Activated CD4-positive, alpha-beta T cell treated with anti-CD3 and anti-CD28 coated beads for 24 hours (primary cell): ENCODE results near the gene NUCKS1.

Experiments used
- DNase-seq, 2 donors: peaks; one replicate each; pipeline ENCODE4 v3.0.0-alpha.2; 2020; ENCODE audit warnings: low read depth in 2 of 2

NUCKS1 gene

GRCh38 chr1:205770618-205771017 lies 20.6 kb upstream of the NUCKS1 start:
- DNase-seq: no peak

- no peak for DNase-seq
These were observed 19.8 kb upstream of the NUCKS1 start for GRCh38 chr1:205769641-205770365.

GRCh38 chr1:205767248-205767647 lies 17.3 kb upstream of the NUCKS1 start:
- no peak for DNase-seq

GRCh38 chr1:205766570-205766969 lies 16.6 kb upstream of the NUCKS1 start:
- no peak for DNase-seq

GRCh38 chr1:205766038-205766437 lies 16.1 kb upstream of the NUCKS1 start:
- no peak for DNase-seq

GRCh38 chr1:205764578-205764977 lies 14.6 kb upstream of the NUCKS1 start:
- no peak for DNase-seq

DNA sequence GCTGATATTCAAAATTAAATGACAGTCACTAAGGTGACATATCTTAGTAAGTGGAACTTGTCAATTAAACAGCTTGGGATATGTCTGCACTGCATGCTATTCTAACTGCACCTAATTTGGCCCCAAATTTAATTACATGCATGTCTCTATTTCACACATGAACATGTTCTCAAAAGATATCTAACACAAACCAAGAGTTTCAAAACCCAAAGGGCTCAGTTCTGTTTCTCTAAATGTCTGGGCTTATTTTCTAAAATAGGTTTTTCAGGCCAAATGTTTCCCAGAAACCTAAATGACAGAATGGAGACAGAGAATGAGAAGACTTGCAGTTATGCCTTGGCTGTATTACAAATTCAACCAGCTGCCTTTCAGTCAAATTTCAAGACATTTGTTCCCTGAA lies 14.0 kb upstream of the NUCKS1 start:
- no peak for DNase-seq

DNA sequence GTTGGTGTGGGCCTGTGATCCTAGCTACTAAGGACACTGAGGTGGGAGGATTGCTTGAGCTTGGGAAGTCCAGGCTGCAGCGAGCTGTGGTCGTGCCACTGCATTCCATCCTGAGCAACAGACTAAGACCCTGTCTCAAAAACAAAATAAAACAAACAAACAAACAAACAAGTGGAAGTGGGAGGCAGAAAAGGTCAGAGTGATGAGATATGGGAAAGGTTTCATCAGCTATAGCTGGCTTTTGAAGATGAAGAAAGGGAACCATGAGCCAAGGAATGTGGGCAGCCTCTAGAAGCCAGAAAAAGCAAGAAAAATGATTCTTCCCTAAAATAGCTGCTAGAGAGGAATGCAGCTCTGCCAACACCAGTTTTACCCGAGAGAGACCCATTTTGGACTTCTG lies 10.6 kb upstream of the NUCKS1 start:
- DNase-seq: no peak

- no peak for DNase-seq
These were observed 6.6 kb upstream of the NUCKS1 start for GRCh38 chr1:205756552-205756951.

DNA sequence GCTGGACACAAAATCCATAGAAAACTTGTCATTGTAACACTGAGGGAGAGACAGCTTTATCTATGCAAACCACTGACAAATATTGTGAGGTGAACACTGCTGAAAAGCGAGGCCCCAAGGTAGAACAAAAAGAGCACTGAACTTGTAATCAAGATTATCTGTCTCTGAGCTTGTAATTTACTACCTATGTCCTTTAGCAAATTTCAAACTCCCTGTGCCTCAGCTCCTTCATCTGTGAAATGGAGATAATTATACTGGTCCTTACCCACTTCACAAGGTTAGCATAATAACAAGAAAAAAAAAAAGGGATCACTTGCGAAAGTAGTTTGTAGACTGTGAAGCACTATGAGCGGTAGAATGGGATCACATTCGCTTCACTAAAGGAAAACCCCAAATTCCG lies 4.9 kb upstream of the NUCKS1 start:
- no peak for DNase-seq

GRCh38 chr1:205751036-205751651 lies 1.2 kb upstream of the NUCKS1 start:
- DNase-seq: no peak

GRCh38 chr1:205749234-205750137 lies 496 bp downstream of the NUCKS1 start:
- DNase-seq: peak; percentile 91 to 94

DNA sequence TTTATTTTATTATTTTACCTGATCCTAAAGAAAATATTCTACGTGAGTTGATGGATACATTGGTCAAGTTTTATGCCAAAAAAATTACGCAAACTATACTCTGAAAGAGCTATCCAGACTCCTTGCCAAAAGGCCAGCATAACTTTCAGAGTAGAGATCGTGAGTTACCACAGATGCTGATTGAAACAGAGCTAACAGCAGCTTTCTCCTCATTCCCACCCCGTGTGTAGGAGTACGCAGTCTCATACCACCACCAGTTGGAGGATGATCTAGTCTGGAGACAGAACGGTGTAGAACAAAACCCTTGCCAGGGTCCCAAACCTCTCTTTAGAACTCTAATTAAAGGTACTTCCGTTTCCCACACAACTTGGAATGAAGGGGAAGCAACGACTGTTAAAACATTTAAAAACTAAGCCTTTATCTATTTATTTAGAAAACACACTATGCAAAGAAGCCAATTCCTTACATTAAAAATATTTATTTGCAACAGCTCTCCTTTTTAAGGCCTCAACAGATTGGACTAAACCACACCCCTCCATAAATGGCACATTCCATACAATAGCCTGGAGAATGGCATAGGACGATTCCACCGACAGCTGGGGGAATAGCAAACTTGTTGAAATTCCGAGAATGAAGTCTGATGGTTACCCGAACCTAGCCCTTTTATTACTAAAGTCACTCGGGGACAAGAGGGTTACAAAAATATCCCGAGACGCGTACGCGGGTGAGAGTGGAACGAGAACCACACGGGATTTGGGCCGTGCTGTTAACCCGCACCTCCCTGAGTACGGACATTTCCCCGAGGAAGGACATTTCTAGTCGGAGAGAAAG lies 1.4 kb downstream of the NUCKS1 start:
- peak in 1 of 2 donors; percentile 23 for DNase-seq

- no peak for DNase-seq
These were observed 3.1 kb downstream of the NUCKS1 start for GRCh38 chr1:205746757-205747412.

GRCh38 chr1:205744403-205744802 lies 5.6 kb downstream of the NUCKS1 start:
- DNase-seq: no peak

- no peak for DNase-seq
These were observed 6.0 kb downstream of the NUCKS1 start for GRCh38 chr1:205743977-205744376.

GRCh38 chr1:205741681-205742080 lies 8.3 kb downstream of the NUCKS1 start:
- DNase-seq: no peak

DNA sequence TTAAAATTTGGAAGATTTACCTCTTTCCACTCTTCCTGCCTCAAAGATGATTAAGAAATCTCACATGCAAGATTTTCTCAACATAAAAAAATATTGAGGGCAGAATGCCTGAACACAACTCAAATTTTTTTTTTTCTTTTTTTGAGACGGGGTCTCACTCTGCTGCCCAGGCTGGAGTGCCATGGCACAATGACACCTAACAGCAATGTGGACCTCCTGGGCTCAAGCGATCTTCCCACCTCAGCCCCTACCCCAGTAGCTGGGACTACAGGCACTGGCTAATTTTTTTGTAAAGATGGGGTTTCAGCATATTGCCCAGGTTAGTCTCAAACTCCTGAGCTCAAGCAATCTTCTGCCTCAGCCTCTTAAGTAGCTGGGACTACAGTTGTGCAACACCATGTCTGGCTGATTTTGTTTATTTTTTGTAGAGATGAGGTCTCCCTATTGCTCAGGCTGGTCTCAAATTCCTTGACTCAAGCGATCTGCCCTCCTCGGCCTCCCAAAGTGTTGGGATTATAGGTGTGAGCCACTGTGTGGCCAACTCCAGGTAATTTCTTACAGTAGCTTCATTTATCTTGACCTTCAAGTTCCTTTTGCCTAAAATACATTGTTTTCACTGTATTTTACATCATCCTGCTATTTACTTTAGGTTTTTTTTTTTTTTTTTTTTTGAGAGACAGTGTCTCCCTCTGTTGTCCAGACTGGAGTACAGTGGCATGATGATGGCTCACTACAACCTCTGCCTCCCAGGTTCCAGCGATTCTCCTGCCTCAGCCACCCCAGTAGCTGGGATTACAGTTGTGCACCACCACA lies 10.4 kb downstream of the NUCKS1 start:
- DNase-seq: no peak

DNA sequence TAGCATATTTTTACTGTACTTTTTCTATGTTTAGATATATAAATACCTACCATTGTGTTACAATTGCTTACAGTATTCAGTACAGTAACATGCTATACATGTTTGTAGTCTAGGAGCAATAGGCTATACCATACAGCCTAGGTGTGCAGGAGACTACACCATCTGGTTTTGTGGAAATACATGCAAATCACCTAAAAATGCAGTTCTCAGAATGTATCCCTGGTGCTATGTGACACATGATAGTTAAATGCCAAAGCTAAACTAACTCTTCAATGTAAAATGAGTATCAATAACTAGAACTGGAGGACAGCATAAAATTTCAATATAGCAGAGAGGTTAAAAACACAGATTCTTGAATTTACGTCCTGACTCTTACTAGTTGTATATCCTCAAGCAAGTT lies 14.8 kb downstream of the NUCKS1 start:
- no peak for DNase-seq

DNA sequence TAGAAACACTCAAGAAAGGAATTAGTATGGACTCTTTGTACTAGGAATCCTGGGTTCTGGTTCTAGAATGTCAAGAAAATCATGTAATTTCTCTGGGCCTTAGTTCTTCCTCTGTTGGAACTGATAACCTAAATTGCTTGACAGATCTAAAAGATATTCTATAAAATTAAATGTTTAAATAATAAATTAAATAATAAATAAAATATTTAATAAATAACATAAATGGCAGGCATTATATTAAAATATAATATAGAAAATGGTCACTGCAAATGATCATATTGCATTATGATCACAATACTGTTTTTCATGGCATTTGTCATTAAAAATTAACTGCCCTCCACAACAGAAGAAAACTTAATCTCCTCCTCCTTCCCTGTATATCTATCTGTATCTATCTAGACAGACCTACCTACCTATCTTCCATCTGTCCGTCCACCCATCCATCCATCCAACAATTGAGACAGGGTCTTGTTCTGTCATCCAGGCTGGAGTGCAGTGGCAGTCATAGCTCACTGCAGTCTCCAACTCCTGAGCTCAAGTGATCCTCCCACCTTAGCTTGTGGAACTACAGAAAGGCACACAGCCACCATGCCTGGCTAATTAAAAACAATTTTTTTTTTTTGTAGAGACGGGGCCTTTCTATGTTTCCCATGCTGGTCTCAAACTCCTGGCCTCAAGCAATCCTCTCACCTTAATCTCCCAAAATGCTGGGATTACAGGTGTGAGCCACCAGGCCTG lies 16.4 kb downstream of the NUCKS1 start:
- no peak for DNase-seq
